H9 (cell line): Measurements from ENCODE around the gene HEXIM1. TPM values are rescaled to one million over a fixed set of nuclear protein-coding genes. Genes with fewer than 3 reads are reported as not detected.

ENCODE experiments used
- DNase-seq: peaks from one replicate; pipeline ENCODE4 v3.0.0-alpha.2; 2017
- H2AFZ ChIP-seq: one replicate; pipeline ENCODE4 v1.6.1; 2013; ENCODE audit warnings: mild to moderate bottlenecking, low read length, control low read depth, moderate library complexity
- H2AK5ac ChIP-seq: 2 replicates; pipeline ENCODE4 v1.6.1; 2013; ENCODE audit warnings: low read length, control low read depth, mixed read lengths; ENCODE audit not compliant: insufficient read length
- H2BK120ac ChIP-seq: one replicate; pipeline ENCODE4 v1.6.1; 2013; ENCODE audit warnings: low read depth, mild to moderate bottlenecking, low read length, control low read depth, inconsistent platforms; ENCODE audit not compliant: poor library complexity, severe bottlenecking
- H2BK12ac ChIP-seq: 2 replicates; pipeline ENCODE4 v1.6.1; 2013; ENCODE audit warnings: low read length, control low read depth, mixed read lengths, low read depth; ENCODE audit not compliant: insufficient read length
- H2BK15ac ChIP-seq: 2 replicates; pipeline ENCODE4 v1.6.1; 2013; ENCODE audit warnings: low read depth, low read length, control low read depth
- H2BK20ac ChIP-seq: one replicate; pipeline ENCODE4 v1.6.1; 2013; ENCODE audit warnings: low read depth, mild to moderate bottlenecking, low read length, control low read depth, inconsistent platforms; ENCODE audit not compliant: poor library complexity, severe bottlenecking
- H2BK5ac ChIP-seq: 2 replicates; pipeline ENCODE4 v1.6.1; 2013; ENCODE audit warnings: low read length, control low read depth, mixed read lengths; ENCODE audit not compliant: insufficient read length
- H3K14ac ChIP-seq: 2 replicates; pipeline ENCODE4 v1.6.1; 2013; ENCODE audit warnings: low read length, control low read depth; ENCODE audit not compliant: insufficient read depth
- H3K18ac ChIP-seq: 2 replicates; pipeline ENCODE4 v1.6.1; 2013; ENCODE audit warnings: low read depth, mild to moderate bottlenecking, mixed read lengths, low read length, control low read depth; ENCODE audit not compliant: insufficient read length
- H3K23ac ChIP-seq: 2 replicates; pipeline ENCODE4 v1.6.1; 2013; ENCODE audit warnings: low read length, control low read depth, mixed read lengths, low read depth; ENCODE audit not compliant: insufficient read length
- H3K23me2 ChIP-seq: 2 replicates; pipeline ENCODE4 v1.6.1; 2013; ENCODE audit warnings: low read depth, mild to moderate bottlenecking, mixed read lengths, low read length, control low read depth; ENCODE audit not compliant: insufficient read length, poor library complexity, severe bottlenecking
- H3K27ac ChIP-seq: 2 replicates; pipeline ENCODE4 v1.5.1; 2013; ENCODE audit warnings: low read length, control low read depth, mixed read lengths, low read depth; ENCODE audit not compliant: insufficient read length
- H3K27me3 ChIP-seq: 2 replicates; pipeline ENCODE4 v1.6.1; 2013; ENCODE audit warnings: low read length, control low read depth, inconsistent platforms; ENCODE audit not compliant: insufficient read depth
- H3K4ac ChIP-seq: 2 replicates; pipeline ENCODE4 v1.6.1; 2013; ENCODE audit warnings: low read depth, mild to moderate bottlenecking, control low read depth, inconsistent platforms, low read length, moderate library complexity
- H3K4me1 ChIP-seq: 2 replicates; pipeline ENCODE4 v1.6.1; 2013; ENCODE audit warnings: low read length, control low read depth, inconsistent platforms; ENCODE audit not compliant: insufficient read depth
- H3K4me2 ChIP-seq: 2 replicates; pipeline ENCODE4 v1.6.1; 2013; ENCODE audit warnings: low read length, control low read depth, mixed read lengths; ENCODE audit not compliant: insufficient read length, insufficient read depth
- H3K56ac ChIP-seq: 2 replicates; pipeline ENCODE4 v1.6.1; 2013; ENCODE audit warnings: low read depth, mild to moderate bottlenecking, mixed read lengths, low read length, control low read depth; ENCODE audit not compliant: insufficient read length
- H3K79me1 ChIP-seq: 2 replicates; pipeline ENCODE4 v1.6.1; 2013; ENCODE audit warnings: low read depth, mild to moderate bottlenecking, moderate library complexity, low read length, control low read depth, inconsistent platforms; ENCODE audit not compliant: insufficient read depth, poor library complexity, severe bottlenecking
- H3K79me2 ChIP-seq: 2 replicates; pipeline ENCODE4 v1.6.1; 2013; ENCODE audit warnings: low read length, control low read depth, inconsistent platforms; ENCODE audit not compliant: insufficient read depth
- H3K9ac ChIP-seq: 2 replicates; pipeline ENCODE4 v1.6.1; 2013; ENCODE audit warnings: low read length, control low read depth, mixed read lengths; ENCODE audit not compliant: insufficient read length; ENCODE audit errors: extremely low read depth
- H3K9me3 ChIP-seq: one replicate; pipeline ENCODE4 v1.6.1; 2013; ENCODE audit warnings: low read depth, low read length, inconsistent platforms; ENCODE audit not compliant: control insufficient read depth
- H3T11ph ChIP-seq: one replicate; pipeline ENCODE4 v1.6.1; 2013; ENCODE audit warnings: mild to moderate bottlenecking, low read length, control low read depth, inconsistent platforms
- H4K20me1 ChIP-seq: one replicate; pipeline ENCODE4 v1.6.1; 2013; ENCODE audit not compliant: control insufficient read depth, insufficient read length, insufficient read depth
- H4K5ac ChIP-seq: 2 replicates; pipeline ENCODE4 v1.6.1; 2013; ENCODE audit warnings: low read depth, mild to moderate bottlenecking, mixed read lengths, low read length, control low read depth; ENCODE audit not compliant: insufficient read length
- H4K8ac ChIP-seq: replicated peaks from 2 replicates; pipeline ENCODE4 v1.6.1; 2013; ENCODE audit warnings: low read length, control low read depth, mixed read lengths, low read depth; ENCODE audit not compliant: insufficient read length
- H4K91ac ChIP-seq: 2 replicates; pipeline ENCODE4 v1.6.1; 2013; ENCODE audit warnings: low read depth, mild to moderate bottlenecking, moderate library complexity, mixed read lengths, low read length, control low read depth; ENCODE audit not compliant: insufficient read length
- H3K27ac Mint-ChIP-seq, 3 experiments: 2 replicates in 2 of 3; 3 replicates in 1 of 3; pipeline ENCODE4 v1.8.0; 2020 to 2021; ENCODE audit warnings: mixed read lengths in 3 of 3, mild to moderate bottlenecking in 1 of 3, moderate library complexity in 1 of 3
- H3K27me3 Mint-ChIP-seq: 2 replicates; pipeline ENCODE4 v1.8.0; 2021; ENCODE audit warnings: low read depth, mild to moderate bottlenecking, moderate library complexity, mixed read lengths
- H3K36me3 Mint-ChIP-seq, 3 experiments: 2 replicates in 2 of 3; 3 replicates in 1 of 3; pipeline ENCODE4 v1.8.0; 2020 to 2021; ENCODE audit warnings: low read depth in 3 of 3, mixed read lengths in 3 of 3; ENCODE audit not compliant: insufficient read depth in 1 of 3
- H3K4me1 Mint-ChIP-seq, 2 experiments: 2 replicates each; pipeline ENCODE4 v1.8.0; 2020; ENCODE audit warnings: mixed read lengths in 2 of 2
- H3K4me3 Mint-ChIP-seq, 2 experiments: 2 replicates in 1 of 2; 3 replicates in 1 of 2; pipeline ENCODE4 v1.8.0; 2020 to 2021; ENCODE audit warnings: mild to moderate bottlenecking in 2 of 2, mixed read lengths in 2 of 2, moderate library complexity in 1 of 2
- H3K9me3 Mint-ChIP-seq, 2 experiments: 2 replicates in 1 of 2; 3 replicates in 1 of 2; pipeline ENCODE4 v1.8.0; 2020; ENCODE audit warnings: mild to moderate bottlenecking in 2 of 2, mixed read lengths in 2 of 2, moderate library complexity in 1 of 2
- CTCF ChIP-seq: fragments of 200-600 bp; sonication (generic); conservative IDR thresholded peaks from 3 replicates; pipeline ENCODE4 v1.8.0; 2021; ENCODE audit warnings: antibody characterized with exemption, mild to moderate bottlenecking
- WGBS: extraction: QIAGEN DNeasy Blood & Tissue Kit; methylation state at CpG from one replicate; pipeline ENCODE4 v1.1.7; 2013; ENCODE audit warnings: missing lambda C conversion rate, low lambda C conversion rate, mixed read lengths; ENCODE audit not compliant: insufficient read length; ENCODE audit errors: extremely low coverage; 5-methylcytosine and 5-hydroxymethylcytosine counted together
- total RNA-seq: library from RNA; stranded (reverse); gene quantifications from 2 replicates; pipeline ENCODE4 v1.2.1, GENCODE V29; 2021

Gene HEXIM1
- total RNA-seq, 1 experiment from 2014 or later = 32.4 TPM

- H2AK5ac ChIP-seq = no peak overlapping the region
- no peak overlapping the region for H3K14ac ChIP-seq
- no peak overlapping the region for H3K18ac ChIP-seq
- no peak overlapping the region for H2BK20ac ChIP-seq
- H3T11ph ChIP-seq = no peak overlapping the region
- no peak overlapping the region for H4K91ac ChIP-seq
- H3K27ac Mint-ChIP-seq = peak overlapping the region; percentile 11 to 78 (median 59); a peak in 3 of 7 replicates
- H3K4me3 Mint-ChIP-seq = no peak overlapping the region
- H3K27me3 Mint-ChIP-seq = no peaks in the 10 kb centered on the region
- no peaks in the 10 kb centered on the region for H3K9me3 ChIP-seq
- 0 out of 2 replicates have a peak, but pooled peaks cover 2% of the 10 kb centered on the region for H3K4me1 ChIP-seq
- no peak overlapping the region for H2BK15ac ChIP-seq
- H3K23ac ChIP-seq = no peak overlapping the region
- no peak for TF ChIP-seq CTCF
- no peaks in the 10 kb centered on the region for H3K27me3 ChIP-seq
- H3K27ac ChIP-seq = no peak overlapping the region
- no CpG with 5 or more reads among the region's 2 CpGs for WGBS
- H4K20me1 ChIP-seq = no peaks in the 10 kb centered on the region
- no peak overlapping the region for H2AFZ ChIP-seq
- H3K56ac ChIP-seq = no peak overlapping the region
- H3K4ac ChIP-seq = no peak overlapping the region
- no peak overlapping the region for H4K8ac ChIP-seq
- peaks cover 0 to 16% (median 5%) of the 10 kb centered on the region in 3 experiments; a peak in 4 of 7 replicates for H3K36me3 Mint-ChIP-seq
- H2BK120ac ChIP-seq = no peak overlapping the region
- H3K79me2 ChIP-seq = no peaks in the 10 kb centered on the region
- H3K4me1 Mint-ChIP-seq = peaks cover 32% of the 10 kb centered on the region in 2 experiments
- no peak overlapping the region for H2BK12ac ChIP-seq
- H4K5ac ChIP-seq = no peak overlapping the region
- peaks cover 4% of the 10 kb centered on the region for H3K79me1 ChIP-seq
- no peak overlapping the region for H2BK5ac ChIP-seq
- H3K9ac ChIP-seq = no peak overlapping the region
- H3K23me2 ChIP-seq = peaks cover under 1% of the 10 kb centered on the region
- no peaks in the 10 kb centered on the region for H3K9me3 Mint-ChIP-seq
- DNase-seq = no peak
- no peak overlapping the region for H3K4me2 ChIP-seq
These were observed 7.2 kb downstream of the HEXIM1 start for GRCh38 chr17:45155483-45155882.
